MCF 10A (cell line): ENCODE measurements around the gene LIPN. TPM values are rescaled to one million over a fixed set of nuclear protein-coding genes. Genes with fewer than 3 reads are reported as not detected.

Experiments used
- BruUV-seq: library from RNA; stranded (reverse); fragments of 400-500 nt; replicated peaks from 2 replicates; lab custom pipeline; 2021; lab: Mats Ljungman, UMichigan
- CTCF ChIA-PET: fragments of 300-600 bp; sonication (Branson Sonifier 250); formaldehyde crosslinking; extraction: SDS; loops from one replicate; lab custom pipeline; 2021; ENCODE audit warnings: antibody characterized with exemption, inconsistent platforms; lab: Yijun Ruan, JAX
- POLR2A ChIA-PET: fragments of 300-600, 350-650 bp; sonication (Branson Sonifier 250); formaldehyde crosslinking; extraction: SDS; loops from one replicate; lab custom pipeline; 2020; ENCODE audit warnings: antibody characterized with exemption, inconsistent platforms; lab: Yijun Ruan, JAX
- DNase-seq: peaks from one replicate; pipeline ENCODE4 v3.0.0-alpha.2; 2018; ENCODE audit not compliant: unreplicated experiment
- H3K27ac Mint-ChIP-seq: one replicate; pipeline ENCODE4 v1.8.0; 2022; ENCODE audit warnings: mild to moderate bottlenecking, low read depth, mixed read lengths; ENCODE audit not compliant: unreplicated experiment
- H3K27me3 Mint-ChIP-seq: one replicate; pipeline ENCODE4 v1.8.0; 2022; ENCODE audit warnings: mixed read lengths; ENCODE audit not compliant: insufficient read depth, unreplicated experiment
- H3K36me3 Mint-ChIP-seq: one replicate; pipeline ENCODE4 v1.8.0; 2022; ENCODE audit warnings: mild to moderate bottlenecking, moderate library complexity, mixed read lengths; ENCODE audit not compliant: insufficient read depth, unreplicated experiment
- H3K4me1 Mint-ChIP-seq: one replicate; pipeline ENCODE4 v1.8.0; 2022; ENCODE audit warnings: mixed read lengths; ENCODE audit not compliant: insufficient read depth, unreplicated experiment
- H3K4me3 Mint-ChIP-seq: one replicate; pipeline ENCODE4 v1.8.0; 2022; ENCODE audit warnings: mild to moderate bottlenecking, moderate library complexity, mixed read lengths; ENCODE audit not compliant: unreplicated experiment
- H3K9me3 Mint-ChIP-seq: one replicate; pipeline ENCODE4 v1.8.0; 2022; ENCODE audit warnings: mixed read lengths; ENCODE audit not compliant: unreplicated experiment
- CTCF ChIP-seq: fragments of 200-600 bp; IDR thresholded peaks from one replicate; pipeline ENCODE4 v1.8.0; 2022; ENCODE audit warnings: antibody characterized with exemption, mild to moderate bottlenecking; ENCODE audit not compliant: unreplicated experiment
- intact Hi-C: fragments of 100-400 bp; cut with micrococcal nuclease; formaldehyde crosslinking; loops from 2 replicates; pipeline ENCODE4 v1.14.1; 2022
- total RNA-seq: library from RNA; stranded (reverse); gene quantifications from 2 replicates; pipeline ENCODE4 v1.2.3, GENCODE V29; 2022

Gene LIPN
- total RNA-seq, 1 experiment from 2014 or later, result not detected

GRCh38 chr10:88804083-88804812, 44.4 kb downstream of the LIPN start:
- no peak overlapping the region for H3K4me3 Mint-ChIP-seq
- ChIA-PET CTCF (interaction anchor here (0.5 to 1.5 kb wide), 7 partner anchors 10 to 238 kb away, joined by 3 to 5 read pairs (median 3); no protein-coding TSS in a partner anchor), POLR2A (interaction anchor here (0.6 to 1.2 kb wide), 2 partner anchors 9 to 128 kb away, joined by 3 to 4 read pairs; no protein-coding TSS in a partner anchor)
- intact Hi-C loops, result no loop called here
- H3K27ac Mint-ChIP-seq, result no peak overlapping the region
- H3K36me3 Mint-ChIP-seq, result no peaks in the 10 kb centered on the region
- no peak for TF ChIP-seq CTCF
- H3K4me1 Mint-ChIP-seq, result no peaks in the 10 kb centered on the region
- DNase-seq, result no peak
- no peaks in the 10 kb centered on the region for H3K27me3 Mint-ChIP-seq
- no peaks in the 10 kb centered on the region for H3K9me3 Mint-ChIP-seq
- no TSS peak for BruUV-seq

GRCh38 chr10:88805361-88805760, 45.5 kb downstream of the LIPN start:
- TF ChIP-seq CTCF, result no peak
- CTCF ChIA-PET, result interaction anchor here (0.5 to 1.3 kb wide), 7 partner anchors 8 to 1209 kb away, joined by 3 to 4 read pairs (median 3); no protein-coding TSS in a partner anchor
- POLR2A ChIA-PET, result interaction anchor here (0.6 to 1.2 kb wide), 2 partner anchors 10 to 13 kb away, joined by 3 to 4 read pairs; no protein-coding TSS in a partner anchor
- no peak overlapping the region for H3K27ac Mint-ChIP-seq
- H3K4me3 Mint-ChIP-seq, result no peak overlapping the region
- no TSS peak for BruUV-seq
- peaks cover 5% of the 10 kb centered on the region for H3K4me1 Mint-ChIP-seq
- intact Hi-C loops, result no loop called here
- DNase-seq, result no peak
- no peaks in the 10 kb centered on the region for H3K36me3 Mint-ChIP-seq
- H3K27me3 Mint-ChIP-seq, result no peaks in the 10 kb centered on the region
- no peaks in the 10 kb centered on the region for H3K9me3 Mint-ChIP-seq

GRCh38 chr10:88805924-88806323, 46.1 kb downstream of the LIPN start:
- DNase-seq, result no peak
- no peak for TF ChIP-seq CTCF
- H3K9me3 Mint-ChIP-seq, result no peaks in the 10 kb centered on the region
- no peak overlapping the region for H3K27ac Mint-ChIP-seq
- intact Hi-C loops, result no loop called here
- H3K4me1 Mint-ChIP-seq, result peaks cover 8% of the 10 kb centered on the region
- H3K36me3 Mint-ChIP-seq, result no peaks in the 10 kb centered on the region
- H3K27me3 Mint-ChIP-seq, result no peaks in the 10 kb centered on the region
- ChIA-PET CTCF (interaction anchor here (0.7 to 0.8 kb wide), 2 partner anchors 119 to 241 kb away, joined by 3 read pairs; no protein-coding TSS in a partner anchor), POLR2A (no interaction called here)
- H3K4me3 Mint-ChIP-seq, result no peak overlapping the region
- no TSS peak for BruUV-seq

GRCh38 chr10:88809621-88810020, 49.8 kb downstream of the LIPN start:
- TF ChIP-seq CTCF, result no peak
- no peaks in the 10 kb centered on the region for H3K9me3 Mint-ChIP-seq
- no peaks in the 10 kb centered on the region for H3K36me3 Mint-ChIP-seq
- H3K27me3 Mint-ChIP-seq, result no peaks in the 10 kb centered on the region
- CTCF ChIA-PET, result interaction anchor here (0.5 to 5.0 kb wide), 24 partner anchors 12 to 410 kb away, joined by 3 to 81 read pairs (median 4); no protein-coding TSS in a partner anchor
- H3K27ac Mint-ChIP-seq, result no peak overlapping the region
- DNase-seq, result no peak
- H3K4me3 Mint-ChIP-seq, result no peak overlapping the region
- POLR2A ChIA-PET, result interaction anchor here (0.6 to 1.2 kb wide), 3 partner anchors 11 to 244 kb away, joined by 3 to 4 read pairs (median 3); partner anchors contain the start of gene STAMBPL1
- H3K4me1 Mint-ChIP-seq, result peaks cover 8% of the 10 kb centered on the region
- intact Hi-C loops, result loop anchor here (1.0 to 10.0 kb wide), 4 partner anchors 116 to 335 kb away; no protein-coding TSS in a partner anchor
- no TSS peak for BruUV-seq
